BJ (cell line): ENCODE measurements around the gene ADGRV1. TPM values are rescaled to one million over a fixed set of nuclear protein-coding genes. Genes with fewer than 3 reads are reported as not detected.

Experiments
- CTCF ChIA-PET: fragments of 350-600 bp; formaldehyde crosslinking; extraction: SDS; loops from one replicate; lab custom pipeline; 2021; ENCODE audit warnings: antibody characterized with exemption, inconsistent platforms; lab: Yijun Ruan, JAX
- POLR2A ChIA-PET: fragments of 300-600 bp; sonication (Branson Sonifier 250); formaldehyde crosslinking; extraction: SDS; loops from one replicate; lab custom pipeline; 2021; ENCODE audit warnings: antibody characterized with exemption; lab: Charles Lee
- DNase-seq: peaks from one replicate; pipeline ENCODE4 v3.0.0-alpha.2; 2011; ENCODE audit warnings: low read depth
- H3K27me3 ChIP-seq: 2 replicates; pipeline ENCODE4 v1.6.0; 2011; ENCODE audit warnings: low read length; ENCODE audit not compliant: control insufficient read depth, insufficient read depth
- H3K36me3 ChIP-seq: 2 replicates; pipeline ENCODE4 v1.5.1; 2011; ENCODE audit warnings: low read length; ENCODE audit not compliant: control insufficient read depth, insufficient read depth
- H3K4me3 ChIP-seq: 2 replicates; pipeline ENCODE4 v1.5.1; 2011; ENCODE audit warnings: low read depth, mild to moderate bottlenecking, control low read depth, low read length
- polyA plus RNA-seq: library from polyadenylated mRNA; depleted of rRNA; stranded (reverse); fragments of >200 nt; gene quantifications from 2 replicates; pipeline ENCODE4 v1.2.3, GENCODE V29; 2011
- TF ChIP-seq, protein P1 (sequence below): IDR thresholded peaks from 2 replicates; pipeline ENCODE4 v1.5.1; 2011; ENCODE audit warnings: low read depth, mild to moderate bottlenecking, control low read depth, inconsistent platforms, low read length, moderate library complexity; ENCODE audit not compliant: insufficient read depth

The ADGRV1 gene
- polyA plus RNA-seq, 1 experiment: 0.15 TPM

DNA sequence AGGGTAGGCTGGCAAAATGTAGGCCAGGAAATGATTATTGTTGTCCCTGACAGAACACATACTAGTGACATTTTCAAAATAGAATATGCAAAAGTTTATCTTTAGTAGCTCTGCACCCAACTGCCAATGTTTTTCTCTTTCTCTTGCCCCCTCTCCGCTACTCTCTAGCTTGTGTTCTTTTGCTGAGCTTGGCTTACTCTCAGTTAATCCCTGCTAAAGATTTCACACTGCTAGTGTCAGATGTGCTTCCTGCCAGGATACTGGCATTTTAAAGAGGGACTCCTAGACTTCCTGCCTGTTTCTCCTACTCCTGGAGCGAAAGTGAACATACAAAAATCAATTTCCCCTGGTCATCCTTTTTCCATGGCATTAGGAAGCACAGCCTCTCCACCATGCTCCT lies 564.1 kb downstream of the ADGRV1 start:
- ChIA-PET POLR2A (no interaction called here), CTCF (no interaction called here)
- H3K4me3 ChIP-seq: no peak overlapping the region
- TF ChIP-seq, protein P1, sequence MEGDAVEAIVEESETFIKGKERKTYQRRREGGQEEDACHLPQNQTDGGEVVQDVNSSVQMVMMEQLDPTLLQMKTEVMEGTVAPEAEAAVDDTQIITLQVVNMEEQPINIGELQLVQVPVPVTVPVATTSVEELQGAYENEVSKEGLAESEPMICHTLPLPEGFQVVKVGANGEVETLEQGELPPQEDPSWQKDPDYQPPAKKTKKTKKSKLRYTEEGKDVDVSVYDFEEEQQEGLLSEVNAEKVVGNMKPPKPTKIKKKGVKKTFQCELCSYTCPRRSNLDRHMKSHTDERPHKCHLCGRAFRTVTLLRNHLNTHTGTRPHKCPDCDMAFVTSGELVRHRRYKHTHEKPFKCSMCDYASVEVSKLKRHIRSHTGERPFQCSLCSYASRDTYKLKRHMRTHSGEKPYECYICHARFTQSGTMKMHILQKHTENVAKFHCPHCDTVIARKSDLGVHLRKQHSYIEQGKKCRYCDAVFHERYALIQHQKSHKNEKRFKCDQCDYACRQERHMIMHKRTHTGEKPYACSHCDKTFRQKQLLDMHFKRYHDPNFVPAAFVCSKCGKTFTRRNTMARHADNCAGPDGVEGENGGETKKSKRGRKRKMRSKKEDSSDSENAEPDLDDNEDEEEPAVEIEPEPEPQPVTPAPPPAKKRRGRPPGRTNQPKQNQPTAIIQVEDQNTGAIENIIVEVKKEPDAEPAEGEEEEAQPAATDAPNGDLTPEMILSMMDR: no peak
- no peak for DNase-seq
- no peaks in the 10 kb centered on the region for H3K27me3 ChIP-seq
- H3K36me3 ChIP-seq: no peaks in the 10 kb centered on the region

DNA sequence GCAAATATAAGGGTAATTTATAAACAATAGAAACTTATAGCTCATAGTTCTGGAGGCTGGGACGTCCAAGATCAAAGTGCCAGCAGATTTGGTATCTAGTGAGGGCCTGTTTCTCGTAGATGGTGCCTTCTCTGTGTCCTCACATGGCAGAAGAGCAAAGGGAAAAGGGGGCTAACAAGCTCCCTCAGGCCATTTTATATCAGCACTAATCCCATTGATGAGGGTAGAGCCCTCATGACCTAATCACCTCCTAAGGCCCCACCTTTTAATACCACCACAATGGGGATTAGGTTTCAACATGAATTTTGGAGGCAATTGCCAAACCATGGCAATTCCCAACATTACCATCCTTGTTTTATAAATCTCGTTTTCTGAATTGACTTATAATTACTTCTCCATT lies 564.7 kb downstream of the ADGRV1 start:
- Histone ChIP-seq H3K27me3 (no peaks in the 10 kb centered on the region), H3K36me3 (no peaks in the 10 kb centered on the region), H3K4me3 (no peak overlapping the region)
- CTCF ChIA-PET: no interaction called here
- no peak for DNase-seq
- POLR2A ChIA-PET: no interaction called here
- TF ChIP-seq, protein P1: no peak

DNA sequence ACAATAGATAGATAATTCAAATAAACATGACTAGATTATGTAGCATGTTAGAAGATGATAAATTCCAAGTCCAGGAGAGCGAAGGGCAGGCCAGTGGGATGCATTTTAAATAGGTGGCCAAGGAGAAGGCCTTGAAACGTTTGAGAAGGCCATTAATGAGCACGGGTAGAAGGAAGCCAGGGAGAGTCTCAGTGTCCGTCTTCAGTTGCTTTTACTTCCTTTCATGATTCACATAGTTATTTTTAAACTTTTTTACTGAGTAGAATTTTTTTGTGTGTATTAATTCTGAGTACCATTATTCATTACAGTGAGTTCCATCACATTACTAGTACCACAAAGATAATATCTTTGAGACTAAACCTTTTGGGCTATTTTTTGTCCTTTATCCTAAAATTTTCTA lies 565.3 kb downstream of the ADGRV1 start:
- Histone ChIP-seq H3K36me3 (no peaks in the 10 kb centered on the region), H3K27me3 (no peaks in the 10 kb centered on the region), H3K4me3 (no peak overlapping the region)
- POLR2A ChIA-PET: no interaction called here
- no peak for DNase-seq
- TF ChIP-seq, protein P1: no peak
- CTCF ChIA-PET: no interaction called here

DNA sequence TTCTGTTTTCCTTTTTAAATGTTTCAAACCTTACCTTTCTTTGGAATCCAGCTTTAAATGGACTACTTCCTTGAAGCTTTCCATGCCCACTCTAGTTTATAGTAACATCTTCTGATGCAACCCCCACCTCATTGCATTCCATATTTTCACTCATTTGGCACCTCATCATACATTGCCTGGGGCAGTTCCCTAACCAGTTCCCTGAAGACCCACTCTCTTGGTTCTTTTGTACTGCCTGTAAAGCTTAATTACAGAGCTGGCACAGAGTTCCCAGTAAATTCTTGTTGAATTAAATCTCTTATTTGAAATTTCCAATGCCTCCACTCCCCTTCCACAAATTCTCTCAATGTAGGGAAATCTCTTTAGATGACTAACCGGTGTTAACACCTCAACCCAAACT lies 567.3 kb downstream of the ADGRV1 start:
- Histone ChIP-seq H3K4me3 (no peak overlapping the region), H3K27me3 (no peaks in the 10 kb centered on the region), H3K36me3 (no peaks in the 10 kb centered on the region)
- DNase-seq: no peak
- ChIA-PET POLR2A (no interaction called here), CTCF (interaction anchor here (0.6 to 1.5 kb wide), 5 partner anchors 15 to 259 kb away, joined by 3 to 8 read pairs (median 3); no protein-coding TSS in a partner anchor)
- TF ChIP-seq, protein P1: no peak

DNA sequence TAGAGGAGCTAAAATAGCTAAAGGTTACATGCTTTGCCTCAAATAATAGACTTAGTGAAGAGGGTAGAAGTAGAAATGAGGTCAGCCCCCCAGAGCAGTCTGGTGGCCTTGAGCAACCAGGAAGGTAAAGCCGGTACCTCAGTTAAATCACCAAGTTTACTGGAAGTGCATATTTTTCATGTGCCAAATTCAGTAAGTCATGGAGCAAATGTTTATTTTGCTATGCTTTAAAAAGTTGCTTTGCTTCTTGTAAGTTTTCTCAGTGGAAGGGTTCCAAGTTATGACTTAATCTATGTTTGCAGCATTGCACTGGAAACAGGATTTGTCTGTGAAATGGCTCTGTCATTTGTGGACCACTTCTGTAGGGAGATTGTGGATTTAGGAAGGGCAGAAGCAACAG lies 567.9 kb downstream of the ADGRV1 start:
- POLR2A ChIA-PET: interaction anchor here (0.5 kb wide), 1 partner anchor 20 kb away, joined by 3 read pairs; no protein-coding TSS in a partner anchor
- TF ChIP-seq, protein P1: no peak
- H3K36me3 ChIP-seq: no peaks in the 10 kb centered on the region
- no peak overlapping the region for H3K4me3 ChIP-seq
- peak; percentile 85 for DNase-seq
- CTCF ChIA-PET: interaction anchor here (1.0 to 1.5 kb wide), 2 partner anchors 52 to 258 kb away, joined by 3 to 8 read pairs; no protein-coding TSS in a partner anchor
- H3K27me3 ChIP-seq: no peaks in the 10 kb centered on the region
